Esophagus (tissue), 2 donors: ENCODE data around the gene AGPAT4. TPM values are rescaled to one million over a fixed set of nuclear protein-coding genes. Genes with fewer than 3 reads are reported as not detected.
"Not testable (repeated sequence)": the region's sequence is repeated elsewhere in the genome, so short reads cannot be mapped to it uniquely, and the experiment has no call there.

Source experiments
- H3K27ac ChIP-seq, 2 donors: one replicate each; pipeline ENCODE4 v1.5.1; 2013; ENCODE audit warnings: low read depth in 2 of 2, mild to moderate bottlenecking in 2 of 2, inconsistent platforms in 1 of 2, low read length in 1 of 2, moderate library complexity in 1 of 2
- H3K27me3 ChIP-seq, 2 donors: one replicate each; pipeline ENCODE4 v1.6.1; 2013; ENCODE audit warnings: low read length in 2 of 2, control low read depth in 1 of 2, mild to moderate bottlenecking in 1 of 2; ENCODE audit not compliant: insufficient read depth in 2 of 2, control insufficient read depth in 1 of 2
- H3K36me3 ChIP-seq, 2 donors: one replicate each; pipeline ENCODE4 v1.6.1; 2013; ENCODE audit warnings: low read length in 1 of 2; ENCODE audit not compliant: control insufficient read depth in 2 of 2, insufficient read depth in 2 of 2
- H3K4me1 ChIP-seq, 2 donors: one replicate each; pipeline ENCODE4 v1.6.1; 2013; ENCODE audit warnings: low read length in 1 of 2; ENCODE audit not compliant: control insufficient read depth in 2 of 2, insufficient read depth in 2 of 2
- H3K4me3 ChIP-seq, 2 donors: one replicate each; pipeline ENCODE4 v1.5.1; 2013; ENCODE audit warnings: low read length in 2 of 2, mild to moderate bottlenecking in 2 of 2, low read depth in 1 of 2, moderate library complexity in 1 of 2
- H3K9me3 ChIP-seq, 2 donors: one replicate each; pipeline ENCODE4 v1.6.1; 2013; ENCODE audit warnings: mild to moderate bottlenecking in 2 of 2, low read depth in 1 of 2, low read length in 1 of 2, moderate library complexity in 1 of 2; ENCODE audit not compliant: control insufficient read depth in 2 of 2, insufficient read depth in 1 of 2
- WGBS, 2 donors: extraction: QIAGEN DNeasy Blood & Tissue Kit; methylation state at CpG; one replicate each; pipeline ENCODE4 v1.1.7; 2013; 5-methylcytosine and 5-hydroxymethylcytosine counted together
- polyA plus RNA-seq, 2 donors: library from polyadenylated mRNA; stranded (reverse); fragments of 200-250 nt; gene quantifications; one replicate each; pipeline ENCODE4 v1.2.3, GENCODE V29; 2013
- donor health status: healthy with polysubstance abuse.
- donor health status: Bipolar disorder and iron deficiency.

The AGPAT4 gene
- polyA plus RNA-seq, 2 donors = 1.4 to 2.0 TPM

DNA sequence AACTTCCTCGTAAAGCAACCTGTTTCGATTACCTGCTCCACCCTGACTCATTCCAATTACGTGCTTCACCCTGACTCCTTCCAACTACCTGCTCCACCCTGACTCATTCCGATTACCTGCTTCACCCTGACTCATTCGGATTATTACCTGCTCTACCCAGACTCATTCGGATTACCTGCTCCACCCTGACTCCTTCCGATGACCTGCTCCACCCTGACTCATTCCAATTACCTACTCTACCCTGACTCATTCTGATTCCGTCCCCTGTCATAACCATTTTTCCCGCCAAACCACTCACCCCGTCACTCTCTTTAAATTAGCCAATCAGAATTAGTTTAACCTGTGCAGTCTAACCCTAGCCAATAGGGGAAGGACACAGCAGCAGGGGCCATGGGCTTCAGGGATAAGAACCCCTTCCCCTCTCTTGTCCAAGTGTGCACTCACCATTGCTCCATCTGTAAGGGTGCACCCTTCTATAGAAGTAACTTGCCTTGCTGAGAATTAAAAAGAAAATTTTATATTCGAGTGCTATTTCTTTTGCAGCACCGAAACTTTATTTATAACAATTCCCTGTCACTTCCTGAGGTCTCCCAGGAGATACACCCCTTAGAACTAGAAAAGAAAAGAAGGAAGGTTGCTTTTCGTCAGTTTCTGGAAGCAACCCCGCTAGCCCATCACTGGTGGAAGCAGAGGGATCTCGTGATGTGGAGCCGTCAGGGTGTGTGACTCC, 48.7 kb downstream of the AGPAT4 start:
- 74 to 82% methylated on average over 16 of the region's 16 CpGs for WGBS, 2 donors
- not testable (repeated sequence) for H3K4me3 ChIP-seq, H3K36me3 ChIP-seq, H3K4me1 ChIP-seq, H3K9me3 ChIP-seq, H3K27me3 ChIP-seq
- peak overlapping the region in 1 of 2 donors; percentile 83 for H3K27ac ChIP-seq

DNA sequence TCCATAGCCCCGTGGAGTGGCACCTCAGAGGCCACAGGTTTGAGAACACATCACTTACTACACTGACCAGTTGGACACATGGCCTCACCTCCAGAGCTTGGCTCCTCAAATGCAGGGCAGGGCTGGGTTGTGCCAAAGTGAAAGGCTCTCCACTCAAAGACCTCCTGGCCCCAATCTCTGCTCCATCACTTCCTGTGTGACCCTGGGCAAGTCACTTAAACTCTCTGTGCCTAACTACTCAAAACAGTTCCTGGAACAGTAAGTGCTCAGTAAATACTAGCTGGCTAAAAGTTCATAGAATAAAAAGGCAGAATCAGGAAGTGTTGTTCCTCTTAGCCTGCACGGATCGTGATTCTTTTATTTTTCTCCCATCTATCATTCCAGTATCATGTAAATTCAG, 50.2 kb downstream of the AGPAT4 start:
- Histone ChIP-seq H3K27me3 (no peaks in the 10 kb centered on the region), H3K36me3 (no peaks in the 10 kb centered on the region), H3K4me1 (peaks cover 3 to 7% of the 10 kb centered on the region in 2 donors), H3K9me3 (no peaks in the 10 kb centered on the region), H3K27ac (peak overlapping the region in 1 of 2 donors; percentile 42), H3K4me3 (no peak overlapping the region)
- 66 to 88% methylated on average over 3 of the region's 3 CpGs for WGBS, 2 donors

DNA sequence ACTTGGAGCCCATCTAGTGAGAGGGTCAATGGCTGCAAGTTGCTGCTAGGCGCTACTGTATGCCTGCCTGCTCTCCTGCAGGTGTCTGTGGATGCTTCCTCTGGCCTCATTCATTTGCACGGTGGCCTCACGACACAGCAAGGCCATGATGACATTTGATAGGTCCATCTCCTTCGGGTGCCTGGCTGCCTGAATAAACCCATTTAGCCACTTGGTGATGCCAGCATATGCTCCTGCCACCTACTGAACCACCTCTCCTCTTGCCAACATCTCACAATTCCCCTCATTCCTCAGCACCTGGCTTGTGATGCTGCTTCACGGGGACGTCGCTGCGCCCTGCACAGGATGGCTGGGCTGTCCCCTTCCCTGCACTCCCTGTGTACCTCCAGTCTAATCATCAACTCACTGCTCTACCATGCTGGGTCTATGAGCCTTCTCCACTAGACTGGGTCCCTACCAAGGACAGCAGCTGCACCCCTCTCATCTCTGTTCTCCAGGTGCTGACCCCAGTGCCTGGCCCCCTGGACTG, 51.1 kb downstream of the AGPAT4 start:
- H3K9me3 ChIP-seq = no peaks in the 10 kb centered on the region

DNA sequence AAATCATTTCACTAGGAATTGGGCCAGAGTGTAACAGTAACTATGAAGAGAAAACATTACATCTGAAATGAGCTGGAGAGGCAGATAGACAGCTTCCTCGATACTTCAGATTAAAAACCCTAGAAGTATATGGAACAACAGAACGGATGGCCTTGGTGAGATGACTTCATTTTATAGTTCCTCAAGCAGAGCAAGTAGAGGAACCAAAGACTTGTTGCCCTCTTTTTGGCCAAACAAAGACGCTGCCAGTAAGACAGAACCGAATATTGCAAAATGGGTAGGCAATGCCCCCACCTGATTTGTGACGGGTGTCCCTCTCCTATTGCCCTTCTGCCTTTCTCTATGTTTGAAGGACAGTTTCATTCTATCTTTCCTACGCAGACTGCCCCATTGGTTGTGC, 53.5 kb downstream of the AGPAT4 start:
- Histone ChIP-seq H3K4me3 (no peak overlapping the region), H3K27ac (no peak overlapping the region), H3K4me1 (peaks cover 0 to 3% of the 10 kb centered on the region in 2 donors), H3K27me3 (no peaks in the 10 kb centered on the region), H3K36me3 (no peaks in the 10 kb centered on the region), H3K9me3 (peaks cover 0 to 3% of the 10 kb centered on the region in 2 donors)
- WGBS, 2 donors = 92 to 95% methylated on average over 6 of the region's 6 CpGs

More for the DNA sequence above, 51.1 kb downstream of the AGPAT4 start:
- no peak overlapping the region for H3K4me3 ChIP-seq
- no peak overlapping the region for H3K27ac ChIP-seq
- H3K36me3 ChIP-seq = no peaks in the 10 kb centered on the region
- no peaks in the 10 kb centered on the region for H3K27me3 ChIP-seq
- 90 to 95% methylated on average over 8 of the region's 8 CpGs for WGBS, 2 donors
- H3K4me1 ChIP-seq = peaks cover 3 to 7% of the 10 kb centered on the region in 2 donors

DNA sequence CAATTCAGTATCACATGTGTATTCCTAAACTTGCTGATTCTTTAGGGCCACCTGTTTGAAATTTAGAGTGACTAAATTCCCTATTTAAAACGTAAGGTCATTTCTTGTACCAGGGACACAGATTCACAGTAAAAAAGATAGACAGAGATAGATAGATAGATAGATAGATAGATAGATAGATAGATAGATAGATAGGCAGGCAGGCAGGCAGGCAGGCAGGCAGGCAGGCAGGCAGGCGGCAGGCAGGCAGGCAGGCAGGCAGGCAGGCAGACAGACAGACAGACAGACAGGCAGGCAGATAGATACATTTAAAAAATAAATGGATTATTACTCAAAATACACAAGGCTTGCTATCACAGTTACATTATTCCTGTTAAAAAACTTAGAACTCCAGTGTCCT, 54.2 kb downstream of the AGPAT4 start:
- H3K27me3 ChIP-seq = no peaks in the 10 kb centered on the region
- peaks cover 0 to 3% of the 10 kb centered on the region in 2 donors for H3K4me1 ChIP-seq
- 84 to 89% methylated on average over 2 of the region's 2 CpGs for WGBS, 2 donors
- H3K27ac ChIP-seq = no peak overlapping the region
- H3K36me3 ChIP-seq = no peaks in the 10 kb centered on the region
- no peak overlapping the region for H3K4me3 ChIP-seq
- peaks cover 0 to 3% of the 10 kb centered on the region in 2 donors for H3K9me3 ChIP-seq

DNA sequence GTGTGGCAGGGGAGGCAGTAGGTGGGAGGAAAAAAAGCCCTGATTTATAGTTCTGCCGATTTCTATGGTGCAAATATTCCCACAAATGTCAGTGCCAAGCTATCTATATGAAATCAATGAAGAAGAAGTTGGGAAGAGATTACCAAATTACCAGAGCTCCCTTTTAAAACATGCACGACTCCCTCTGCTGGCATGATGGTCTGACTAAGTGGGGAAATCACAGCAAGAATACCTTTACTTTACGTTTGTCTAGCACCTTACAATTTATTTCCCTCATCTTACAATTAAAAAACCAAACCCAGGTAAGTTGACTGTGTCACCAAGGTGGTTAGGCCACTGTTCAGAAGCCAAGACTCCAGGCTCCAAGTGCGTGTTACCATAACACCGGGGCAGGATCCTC, 55.6 kb downstream of the AGPAT4 start:
- no peaks in the 10 kb centered on the region for H3K27me3 ChIP-seq
- peaks cover 0 to 3% of the 10 kb centered on the region in 2 donors for H3K9me3 ChIP-seq
- 91 to 92% methylated on average over 5 of the region's 5 CpGs for WGBS, 2 donors
- H3K36me3 ChIP-seq = no peaks in the 10 kb centered on the region
- H3K27ac ChIP-seq = no peak overlapping the region
- H3K4me3 ChIP-seq = no peak overlapping the region
- H3K4me1 ChIP-seq = peaks cover 0 to 3% of the 10 kb centered on the region in 2 donors

DNA sequence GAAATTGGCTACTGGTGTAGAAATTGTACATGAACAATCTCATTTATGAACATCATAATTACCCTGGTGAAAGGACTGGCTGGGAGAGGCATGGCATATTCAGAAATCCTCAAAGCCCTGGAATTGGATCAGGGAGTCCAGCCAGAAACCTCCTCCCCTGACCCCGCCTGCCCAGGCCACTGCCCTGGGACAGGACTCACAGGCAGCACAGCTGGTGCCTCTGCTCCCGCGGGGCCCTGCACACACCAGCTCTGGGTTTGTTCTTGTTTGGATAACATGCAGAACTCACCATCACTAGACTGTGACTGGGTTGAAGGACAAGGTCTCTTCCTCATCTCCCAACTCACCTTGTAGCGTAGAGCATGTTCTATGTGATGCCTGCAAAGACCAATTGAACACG, 56.2 kb downstream of the AGPAT4 start:
- Histone ChIP-seq H3K27me3 (no peaks in the 10 kb centered on the region), H3K36me3 (no peaks in the 10 kb centered on the region), H3K4me3 (no peak overlapping the region), H3K4me1 (peaks cover 0 to 3% of the 10 kb centered on the region in 2 donors), H3K27ac (no peak overlapping the region), H3K9me3 (peaks cover 0 to 3% of the 10 kb centered on the region in 2 donors)
- WGBS, 2 donors = 94 to 95% methylated on average over 5 of the region's 5 CpGs

DNA sequence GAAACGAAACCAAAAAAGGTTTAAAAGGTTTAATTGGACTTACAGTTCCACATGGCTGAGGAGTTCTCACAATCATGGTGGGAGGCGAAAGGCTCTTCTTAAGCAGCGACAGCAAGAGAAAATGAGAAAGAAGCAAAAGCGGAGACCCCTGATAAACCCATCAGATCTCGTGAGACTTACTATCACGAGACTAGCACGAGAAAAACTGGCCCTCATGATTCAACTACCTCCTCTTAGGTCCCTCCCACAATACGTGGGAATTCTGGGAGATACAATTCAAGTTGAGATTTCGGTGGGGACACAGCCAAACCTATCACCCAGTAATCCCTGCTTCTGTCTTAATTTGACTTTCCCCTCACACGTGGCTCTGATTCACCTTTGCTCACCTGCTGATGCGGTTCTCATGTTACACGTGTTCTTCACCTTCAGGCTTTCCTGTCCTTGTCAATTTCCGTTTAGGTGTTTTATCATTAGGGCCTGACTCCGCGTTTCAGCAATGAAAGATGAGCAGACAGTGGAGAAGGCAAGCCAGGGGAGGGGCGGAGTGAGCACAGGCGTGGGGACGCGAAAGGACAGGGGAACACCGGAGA, 57.1 kb downstream of the AGPAT4 start:
- Histone ChIP-seq H3K27ac (no peak overlapping the region), H3K4me3 (no peak overlapping the region), H3K36me3 (no peaks in the 10 kb centered on the region), H3K27me3 (no peaks in the 10 kb centered on the region), H3K4me1 (peaks cover 0 to 3% of the 10 kb centered on the region in 2 donors), H3K9me3 (peaks cover 0 to 3% of the 10 kb centered on the region in 2 donors)
- WGBS, 2 donors = 96 to 97% methylated on average over 20 of the region's 20 CpGs

DNA sequence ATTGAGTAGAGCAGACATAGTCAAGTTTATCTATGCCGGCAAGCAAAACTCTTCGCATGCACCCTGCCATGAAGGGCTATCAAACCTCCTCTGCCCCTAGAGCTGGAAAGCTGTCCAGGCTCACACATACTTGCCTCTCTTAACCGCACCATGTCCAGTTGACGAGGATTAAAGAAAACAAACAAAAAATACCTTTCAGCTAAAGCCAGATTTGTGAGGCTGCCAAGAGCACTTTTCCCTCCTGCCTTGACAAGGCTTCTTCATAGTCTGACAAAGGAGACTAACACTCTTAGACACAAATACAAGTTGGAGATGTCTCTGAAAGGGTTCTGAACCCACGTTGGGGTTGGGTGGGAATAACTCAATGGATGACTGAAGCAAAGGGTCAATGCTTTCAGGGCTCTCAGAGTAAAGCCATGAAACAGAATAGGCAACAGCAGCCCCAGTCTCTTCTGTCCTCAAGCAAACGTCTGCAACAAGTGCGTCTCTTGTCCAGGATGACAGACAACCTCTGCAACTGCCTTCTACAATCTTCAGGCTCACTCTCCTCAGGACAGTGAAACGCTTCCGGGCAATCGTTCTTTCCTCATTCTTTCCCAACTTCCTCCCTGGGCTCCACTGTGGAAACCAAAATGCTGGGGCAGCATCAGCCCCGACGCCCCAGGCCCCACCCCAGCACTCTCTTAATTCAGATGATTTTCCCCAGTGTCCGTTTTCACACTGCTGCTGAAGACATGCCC, 57.8 kb downstream of the AGPAT4 start:
- H3K36me3 ChIP-seq = no peaks in the 10 kb centered on the region
- WGBS, 2 donors = 87 to 88% methylated on average over 13 of the region's 13 CpGs
- H3K27ac ChIP-seq = no peak overlapping the region
- no peak overlapping the region for H3K4me3 ChIP-seq
- no peaks in the 10 kb centered on the region for H3K27me3 ChIP-seq
- H3K9me3 ChIP-seq = peaks cover 0 to 3% of the 10 kb centered on the region in 2 donors
- peaks cover 0 to 3% of the 10 kb centered on the region in 2 donors for H3K4me1 ChIP-seq
